ENCODE results near the gene STPG4. TPM values are rescaled to one million over a fixed set of nuclear protein-coding genes. Genes with fewer than 3 reads are reported as not detected.

STPG4 gene
- polyA plus RNA-seq, 1 of the 3 experiments (the other 2 are of a cell fraction), result 0.20 TPM

GRCh38 chr2:47056868-47057686 is 98.0 kb downstream of the STPG4 start (continued):
- TF ChIP-seq TEAD4 (IDR thresholded peaks at IDR 0.05; ENCODE audit: borderline replicate concordance, insufficient read depth) (no peak), YY1 (IDR thresholded peaks at IDR 0.05; ENCODE audit: low read depth) (no peak), USF1 (IDR thresholded peaks at IDR 0.05; ENCODE audit: borderline replicate concordance, low read depth) (no peak), NFIC (IDR thresholded peaks at IDR 0.05; ENCODE audit: borderline replicate concordance) (peak; percentile 82), FOSL2 (IDR thresholded peaks at IDR 0.05; ENCODE audit: borderline replicate concordance, low read depth) (no peak), ZBTB33 (IDR thresholded peaks at IDR 0.05; ENCODE audit: borderline replicate concordance, low read depth) (no peak), JUND (IDR thresholded peaks at IDR 0.05) (no peak), FOXJ3 (CRISPR knock-in tag; IDR thresholded peaks at IDR 0.05) (peak; percentile 93), TAF1 (IDR thresholded peaks at IDR 0.05; ENCODE audit: borderline replicate concordance, low read depth, low read length) (no peak)

GRCh38 chr2:47056374-47056773 is 98.7 kb downstream of the STPG4 start:
- peaks cover 4 to 8% of the 10 kb centered on the region in 2 experiments for H3K36me3 ChIP-seq (replicated peaks in 1 of 2; ENCODE audit: control insufficient read depth in 1 of 2, insufficient read depth in 2 of 2, low read length in 1 of 2)
- no peaks in the 10 kb centered on the region for H3K9me2 ChIP-seq
- peak; percentile 97 for DNase-seq
- ChIA-PET POLR2A (interaction anchor here (0.6 to 4.3 kb wide), 15 partner anchors 9 to 116 kb away, joined by 3 to 63 read pairs (median 7); no protein-coding TSS in a partner anchor), CTCF (interaction anchor here (0.9 to 6.1 kb wide), 15 partner anchors 11 to 266 kb away, joined by 3 to 33 read pairs (median 6); no protein-coding TSS in a partner anchor)
- no peak overlapping the region for H2AFZ ChIP-seq (ENCODE audit: low read depth)
- H3K9ac ChIP-seq, result peak overlapping the region; percentile 68
- no peaks in the 10 kb centered on the region for H3K27me3 ChIP-seq (ENCODE audit: insufficient read depth)
- H3K4me1 ChIP-seq (ENCODE audit: control insufficient read depth in 1 of 2, insufficient read depth in 2 of 2, low read depth in 1 of 2, low read length in 1 of 2), result peaks cover 30 to 75% of the 10 kb centered on the region in 2 experiments
- H3K27ac ChIP-seq (ENCODE audit: low read depth in 2 of 2, low read length in 1 of 2), result peak overlapping the region; percentile 99 to 100
- H3F3A ChIP-seq (replicated peaks; ENCODE audit: insufficient read depth), result peaks cover 23% of the 10 kb centered on the region
- no peaks in the 10 kb centered on the region for H4K20me1 ChIP-seq (ENCODE audit: insufficient read depth)
- H3K79me2 ChIP-seq (ENCODE audit: insufficient read depth), result peaks cover 5% of the 10 kb centered on the region; the same call in 1 of the 2 replicates
- no peak overlapping the region for H3K4me3 ChIP-seq (ENCODE audit: low read depth in 2 of 2, low read length in 1 of 2)
- 13% methylated on average over 5 of the region's 5 CpGs for WGBS (ENCODE audit: low lambda C conversion rate)
- H3K4me2 ChIP-seq, result peak overlapping the region; percentile 71
- no peaks in the 10 kb centered on the region for H3K9me3 ChIP-seq
- no peak for TF ChIP-seq IRF3 (IDR thresholded peaks at IDR 0.05; ENCODE audit: low read depth, low read length)
- TF ChIP-seq YY1 (IDR thresholded peaks at IDR 0.05; ENCODE audit: low read depth), result peak; percentile 69; the same call in 1 of the 2 replicates
- 0 out of 2 replicates have a peak, but pooled peaks have one; percentile 27 for TF ChIP-seq SMC3 (IDR thresholded peaks at IDR 0.05; ENCODE audit: low read depth, low read length)
- no peak for TF ChIP-seq FOSL2 (IDR thresholded peaks at IDR 0.05; ENCODE audit: borderline replicate concordance, low read depth)
- no peak for TF ChIP-seq MXI1 (IDR thresholded peaks at IDR 0.05; ENCODE audit: low read depth, low read length)
- peak; percentile 83 for TF ChIP-seq NFIC (IDR thresholded peaks at IDR 0.05; ENCODE audit: borderline replicate concordance)
- no peak for TF ChIP-seq USF2 (IDR thresholded peaks at IDR 0.05; ENCODE audit: borderline replicate concordance, low read depth, low read length)
- peak; percentile 59 for TF ChIP-seq TEAD4 (IDR thresholded peaks at IDR 0.05; ENCODE audit: borderline replicate concordance, insufficient read depth)
- no peak for TF ChIP-seq RFX5 (IDR thresholded peaks at IDR 0.05; ENCODE audit: low read length)
- TF ChIP-seq USF1 (IDR thresholded peaks at IDR 0.05; ENCODE audit: borderline replicate concordance, low read depth), result no peak
- TF ChIP-seq POLR2AphosphoS5 (IDR thresholded peaks at IDR 0.05; ENCODE audit: low read depth, low read length), result peak; percentile 90
- TF ChIP-seq RXRA (IDR thresholded peaks at IDR 0.05; ENCODE audit: borderline replicate concordance, low read depth), result peak; percentile 93; the same call in 1 of the 2 replicates
- peak; percentile 26; the same call in 1 of the 2 replicates for TF ChIP-seq REST (IDR thresholded peaks at IDR 0.05; ENCODE audit: low read depth, low read length)
- TF ChIP-seq MEF2A (IDR thresholded peaks at IDR 0.05; ENCODE audit: borderline replicate concordance, low read depth), result no peak; the same call in 1 of the 2 replicates

All from SK-N-SH (cell line).